Lung (tissue), 12 donors: Measurements from ENCODE around the gene MALT1. TPM values are rescaled to one million over a fixed set of nuclear protein-coding genes. Genes with fewer than 3 reads are reported as not detected.

Experiments
- ATAC-seq: fragments of 200-7000 bp; cut with Tn5 transposase; one replicate; pipeline ENCODE4 v1.9.1; 2020; ENCODE audit warnings: moderate number of reproducible peaks; ENCODE audit not compliant: insufficient read depth, low FRiP score
- DNase-seq, 3 donors: peaks; one replicate each; pipeline ENCODE4 v3.0.0-alpha.2; 2013 to 2017
- H3K27ac ChIP-seq, 2 donors: one replicate each; pipeline ENCODE4 v1.5.1; 2013; ENCODE audit warnings: mild to moderate bottlenecking in 2 of 2, moderate library complexity in 2 of 2, control low read depth in 1 of 2, inconsistent platforms in 1 of 2, low read depth in 1 of 2, low read length in 1 of 2
- H3K27me3 ChIP-seq, 3 donors: one replicate each; pipeline ENCODE4 v1.5.1; 2013; ENCODE audit warnings: low read length in 2 of 3; ENCODE audit not compliant: control insufficient read depth in 3 of 3, insufficient read depth in 3 of 3
- H3K36me3 ChIP-seq, 4 donors: one replicate each; pipeline ENCODE4 v1.5.1; 2013; ENCODE audit warnings: low read length in 4 of 4, mild to moderate bottlenecking in 1 of 4, moderate library complexity in 1 of 4; ENCODE audit not compliant: control insufficient read depth in 4 of 4, insufficient read depth in 4 of 4
- H3K4me1 ChIP-seq, 5 donors: one replicate each; pipeline ENCODE4 v1.5.1; 2013; ENCODE audit warnings: low read length in 5 of 5, mild to moderate bottlenecking in 2 of 5, moderate library complexity in 1 of 5; ENCODE audit not compliant: control insufficient read depth in 5 of 5, insufficient read depth in 5 of 5
- H3K4me3 ChIP-seq: one replicate; pipeline ENCODE4 v1.5.1; 2013; ENCODE audit warnings: mild to moderate bottlenecking, control low read depth, moderate library complexity
- H3K9ac ChIP-seq, 2 donors: one replicate each; pipeline ENCODE4 v1.5.1; 2013; ENCODE audit warnings: low read length in 2 of 2, control low read depth in 1 of 2; ENCODE audit not compliant: insufficient read depth in 1 of 2
- H3K9me3 ChIP-seq, 4 donors: one replicate each; pipeline ENCODE4 v1.5.1; 2013; ENCODE audit warnings: low read length in 3 of 4, mild to moderate bottlenecking in 1 of 4, moderate library complexity in 1 of 4; ENCODE audit not compliant: control insufficient read depth in 4 of 4, insufficient read depth in 3 of 4
- WGBS, 2 donors: extraction: QIAGEN DNeasy Blood & Tissue Kit; methylation state at CpG; one replicate each; pipeline ENCODE4 v1.1.7; 2013; 5-methylcytosine and 5-hydroxymethylcytosine counted together
- polyA plus RNA-seq, 2 donors: library from polyadenylated mRNA; stranded (reverse); fragments of 200-250 nt; gene quantifications; one replicate each; pipeline ENCODE4 v1.2.1, GENCODE V29; 2013
- total RNA-seq, 2 donors: library from RNA; depleted of rRNA in 1 of 2; stranded (reverse); fragments of >200 nt in 1 of 2; gene quantifications; one replicate each; pipeline ENCODE4 v1.2.1, GENCODE V29; 2014 to 2021
- TF ChIP-seq, protein P1 (sequence below): IDR thresholded peaks from 2 replicates; pipeline ENCODE4 v1.5.1; 2012; ENCODE audit warnings: mild to moderate bottlenecking; ENCODE audit errors: control extremely low read depth, extremely low read depth
- donor health status: control.
- donor health status: control.
- donor health status: Bipolar disorder and iron deficiency.
- donor health status: healthy.
- donor health status: DM: yes; HTN: yes; CAD: no.

Gene MALT1
- total and polyA plus RNA-seq, 4 donors, result 6.1 to 35.6 (median 12.9) TPM

DNA sequence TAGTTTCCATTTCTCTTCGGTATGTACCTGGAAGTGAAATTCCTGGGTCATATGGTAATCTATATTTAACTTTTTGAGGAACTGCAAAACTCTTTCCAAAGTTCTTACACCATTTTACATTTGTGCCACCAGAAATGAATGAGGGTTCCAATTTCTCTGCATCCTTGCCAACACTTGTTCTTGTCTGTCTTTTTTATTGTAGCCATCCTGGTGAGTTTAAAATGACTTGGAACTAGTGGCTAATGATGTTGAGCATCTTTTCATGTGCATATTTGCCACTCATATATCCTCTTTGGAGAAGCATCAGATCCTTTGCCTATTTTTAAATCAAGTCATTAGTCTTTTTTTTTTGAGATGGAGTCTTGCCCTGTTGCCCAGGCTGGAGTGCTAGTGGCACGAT lies 59.4 kb downstream of the MALT1 start:
- TF ChIP-seq, protein P1, sequence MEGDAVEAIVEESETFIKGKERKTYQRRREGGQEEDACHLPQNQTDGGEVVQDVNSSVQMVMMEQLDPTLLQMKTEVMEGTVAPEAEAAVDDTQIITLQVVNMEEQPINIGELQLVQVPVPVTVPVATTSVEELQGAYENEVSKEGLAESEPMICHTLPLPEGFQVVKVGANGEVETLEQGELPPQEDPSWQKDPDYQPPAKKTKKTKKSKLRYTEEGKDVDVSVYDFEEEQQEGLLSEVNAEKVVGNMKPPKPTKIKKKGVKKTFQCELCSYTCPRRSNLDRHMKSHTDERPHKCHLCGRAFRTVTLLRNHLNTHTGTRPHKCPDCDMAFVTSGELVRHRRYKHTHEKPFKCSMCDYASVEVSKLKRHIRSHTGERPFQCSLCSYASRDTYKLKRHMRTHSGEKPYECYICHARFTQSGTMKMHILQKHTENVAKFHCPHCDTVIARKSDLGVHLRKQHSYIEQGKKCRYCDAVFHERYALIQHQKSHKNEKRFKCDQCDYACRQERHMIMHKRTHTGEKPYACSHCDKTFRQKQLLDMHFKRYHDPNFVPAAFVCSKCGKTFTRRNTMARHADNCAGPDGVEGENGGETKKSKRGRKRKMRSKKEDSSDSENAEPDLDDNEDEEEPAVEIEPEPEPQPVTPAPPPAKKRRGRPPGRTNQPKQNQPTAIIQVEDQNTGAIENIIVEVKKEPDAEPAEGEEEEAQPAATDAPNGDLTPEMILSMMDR, result no peak
- DNase-seq, result no peak
- H3K36me3 ChIP-seq, result peaks cover 5 to 13% (median 9%) of the 10 kb centered on the region in 4 donors
- H3K27ac ChIP-seq, result no peak overlapping the region
- H3K9me3 ChIP-seq, result no peaks in the 10 kb centered on the region
- WGBS, 2 donors, result 81 to 84% methylated on average over 2 of the region's 2 CpGs
- no peak overlapping the region for H3K4me3 ChIP-seq
- H3K9ac ChIP-seq, result no peak overlapping the region
- H3K27me3 ChIP-seq, result no peaks in the 10 kb centered on the region
- H3K4me1 ChIP-seq, result no peaks in the 10 kb centered on the region
- ATAC-seq, result no peak

DNA sequence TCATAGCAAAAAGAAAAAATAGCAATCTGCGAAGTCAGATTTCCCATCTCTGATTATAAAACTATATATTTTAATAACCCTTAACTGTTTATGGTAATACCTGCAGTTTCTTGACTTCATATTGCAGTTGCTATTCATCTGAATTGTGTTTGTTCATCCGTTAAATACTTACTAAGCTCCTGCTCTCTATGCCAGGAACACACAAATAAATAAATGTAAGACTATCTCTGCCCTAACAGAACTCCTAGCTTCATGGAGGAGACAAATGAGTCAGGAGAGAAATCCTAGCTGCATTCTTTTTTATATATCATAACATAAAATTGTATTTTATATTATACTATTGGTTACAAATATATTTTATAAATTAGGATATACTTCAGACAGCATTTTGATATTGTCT lies 61.2 kb downstream of the MALT1 start:
- no peak overlapping the region for H3K9ac ChIP-seq
- TF ChIP-seq, protein P1, result no peak
- no peak overlapping the region for H3K4me3 ChIP-seq
- WGBS, 2 donors, result 93 to 97% methylated on average over 2 of the region's 2 CpGs
- no peak overlapping the region for H3K27ac ChIP-seq
- H3K27me3 ChIP-seq, result no peaks in the 10 kb centered on the region
- DNase-seq, result no peak
- no peaks in the 10 kb centered on the region for H3K9me3 ChIP-seq
- ATAC-seq, result no peak
- H3K36me3 ChIP-seq, result peaks cover 4 to 29% (median 17%) of the 10 kb centered on the region in 4 donors
- no peaks in the 10 kb centered on the region for H3K4me1 ChIP-seq

DNA sequence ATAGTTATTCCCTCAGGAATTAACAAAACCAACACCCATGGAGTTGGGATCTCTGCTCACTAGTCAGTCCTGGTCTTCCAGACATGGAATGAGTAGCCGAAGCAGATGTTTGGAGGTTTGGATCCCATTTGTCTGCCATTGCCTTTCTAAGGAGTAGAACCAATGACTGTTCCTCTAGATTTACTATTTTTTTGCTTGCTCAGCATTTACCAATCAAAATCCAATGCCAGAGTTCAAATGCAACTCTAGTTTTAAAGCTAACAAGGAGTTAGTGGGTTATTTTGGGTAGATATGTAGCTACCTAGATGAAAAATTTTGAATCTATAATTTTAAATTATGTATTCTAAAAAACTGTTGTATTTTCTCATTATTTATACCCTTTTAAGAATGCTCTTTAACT lies 62.6 kb downstream of the MALT1 start:
- 88 to 98% methylated on average over 1 of the region's 1 CpG for WGBS, 2 donors
- ATAC-seq (no peak), DNase-seq (no peak)
- Histone ChIP-seq H3K27ac (no peak overlapping the region), H3K4me3 (no peak overlapping the region), H3K4me1 (no peaks in the 10 kb centered on the region), H3K9ac (no peak overlapping the region), H3K9me3 (no peaks in the 10 kb centered on the region), H3K36me3 (peaks cover 4 to 31% (median 17%) of the 10 kb centered on the region in 4 donors), H3K27me3 (no peaks in the 10 kb centered on the region)
- TF ChIP-seq, protein P1, result no peak

DNA sequence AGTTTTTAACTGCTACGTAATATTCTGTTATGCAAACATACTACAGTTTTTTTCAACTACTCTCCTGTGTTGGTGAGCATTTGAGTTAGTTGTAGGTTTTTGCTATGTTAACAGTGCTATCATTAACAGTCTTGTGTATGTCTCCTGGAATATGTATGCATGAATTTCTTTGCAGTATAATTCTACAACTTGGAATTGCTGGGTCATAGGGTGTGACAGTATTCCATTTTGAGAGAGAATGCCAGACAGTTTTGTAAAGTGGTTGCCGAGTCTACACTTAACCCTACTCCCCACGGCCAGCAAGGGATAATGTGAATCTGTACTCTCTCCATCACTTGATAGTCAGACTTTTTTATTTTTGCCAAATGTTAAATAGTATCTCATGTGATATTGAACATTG lies 67.1 kb downstream of the MALT1 start:
- DNase-seq (no peak), ATAC-seq (no peak)
- H3K27ac ChIP-seq, result no peak overlapping the region
- WGBS, 2 donors, result 97 to 98% methylated on average over 3 of the region's 3 CpGs
- H3K9ac ChIP-seq, result no peak overlapping the region
- no peaks in the 10 kb centered on the region for H3K4me1 ChIP-seq
- H3K36me3 ChIP-seq, result peaks cover 5 to 40% (median 22%) of the 10 kb centered on the region in 4 donors
- H3K9me3 ChIP-seq, result peaks cover 0 to 2% (median 0%) of the 10 kb centered on the region in 4 donors
- TF ChIP-seq, protein P1, result no peak
- H3K27me3 ChIP-seq, result no peaks in the 10 kb centered on the region
- no peak overlapping the region for H3K4me3 ChIP-seq
